ENCODE results near the gene NGF. TPM values are rescaled to one million over a fixed set of nuclear protein-coding genes. Genes with fewer than 3 reads are reported as not detected.

NGF gene
- 1.5 and 11.9 TPM in 2 replicates for total RNA-seq (ENCODE audit: low replicate concordance)

GRCh38 chr1:115337633-115338456 is at the start of gene NGF:
Gene NGF (minus strand): TSS chr1:115338249. CDS start chr1:115286795, 51,454 bp downstream.

Other genes with a start within 250 kb of the NGF start
- 0.23 TPM in 1 of 2 replicates, not detected in the other for gene TSPAN2, start 248.7 kb downstream of the NGF start, total RNA-seq (ENCODE audit: low replicate concordance)

All from smooth muscle cell of the coronary artery (primary cell).